ELR (cell line): ENCODE measurements around the gene FNBP1.

Experiments
- DNase-seq: peaks from one replicate; pipeline ENCODE4 v3.0.0-alpha.2; 2015; ENCODE audit warnings: low read depth

The FNBP1 gene

GRCh38 chr9:129857207-129857606, 185.8 kb downstream of the FNBP1 start:
- DNase-seq, result no peak

- no peak for DNase-seq
Observed at GRCh38 chr9:129854588-129855110, 188.3 kb downstream of the FNBP1 start.

- DNase-seq, result no peak
Observed at GRCh38 chr9:129853614-129854013, 189.4 kb downstream of the FNBP1 start.

- no peak for DNase-seq
Observed at GRCh38 chr9:129852579-129852978, 190.4 kb downstream of the FNBP1 start.

- DNase-seq, result no peak
Observed at GRCh38 chr9:129851821-129852220, 191.2 kb downstream of the FNBP1 start.

GRCh38 chr9:129850821-129851550, 192.0 kb downstream of the FNBP1 start:
- DNase-seq, result no peak

GRCh38 chr9:129849901-129850300, 193.1 kb downstream of the FNBP1 start:
- no peak for DNase-seq

GRCh38 chr9:129848712-129849441, 194.1 kb downstream of the FNBP1 start:
- DNase-seq, result no peak

- DNase-seq, result no peak
Observed at GRCh38 chr9:129845373-129845772, 197.6 kb downstream of the FNBP1 start.

- no peak for DNase-seq
Observed at GRCh38 chr9:129841071-129841470, 201.9 kb downstream of the FNBP1 start.

- no peak for DNase-seq
Observed at GRCh38 chr9:129840034-129840433, 203.0 kb downstream of the FNBP1 start.

GRCh38 chr9:129839324-129840023, 203.5 kb downstream of the FNBP1 start:
- peak; percentile 21 for DNase-seq

- DNase-seq, result peak; percentile 98
Observed at GRCh38 chr9:129838707-129839259, 204.2 kb downstream of the FNBP1 start.
